NCI-H1930 (cell line): Measurements from ENCODE around the gene RNF39.
"Not testable (repeated sequence)": the region's sequence is repeated elsewhere in the genome, so short reads cannot be mapped to it uniquely, and the experiment has no call there.

Source experiments
- DNase-seq, 2 experiments: peaks; one replicate each; lab custom pipeline; 2025; lab: John Stamatoyannopoulos, UW

The RNF39 gene, protein sequence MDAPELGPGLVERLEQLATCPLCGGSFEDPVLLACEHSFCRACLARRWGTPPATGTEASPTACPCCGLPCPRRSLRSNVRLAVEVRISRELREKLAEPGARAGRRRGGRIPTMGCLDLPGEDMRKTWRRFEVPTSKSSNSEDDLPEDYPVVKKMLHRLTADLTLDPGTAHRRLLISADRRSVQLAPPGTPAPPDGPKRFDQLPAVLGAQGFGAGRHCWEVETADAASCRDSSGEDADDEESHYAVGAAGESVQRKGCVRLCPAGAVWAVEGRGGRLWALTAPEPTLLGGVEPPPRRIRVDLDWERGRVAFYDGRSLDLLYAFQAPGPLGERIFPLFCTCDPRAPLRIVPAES

DNA sequence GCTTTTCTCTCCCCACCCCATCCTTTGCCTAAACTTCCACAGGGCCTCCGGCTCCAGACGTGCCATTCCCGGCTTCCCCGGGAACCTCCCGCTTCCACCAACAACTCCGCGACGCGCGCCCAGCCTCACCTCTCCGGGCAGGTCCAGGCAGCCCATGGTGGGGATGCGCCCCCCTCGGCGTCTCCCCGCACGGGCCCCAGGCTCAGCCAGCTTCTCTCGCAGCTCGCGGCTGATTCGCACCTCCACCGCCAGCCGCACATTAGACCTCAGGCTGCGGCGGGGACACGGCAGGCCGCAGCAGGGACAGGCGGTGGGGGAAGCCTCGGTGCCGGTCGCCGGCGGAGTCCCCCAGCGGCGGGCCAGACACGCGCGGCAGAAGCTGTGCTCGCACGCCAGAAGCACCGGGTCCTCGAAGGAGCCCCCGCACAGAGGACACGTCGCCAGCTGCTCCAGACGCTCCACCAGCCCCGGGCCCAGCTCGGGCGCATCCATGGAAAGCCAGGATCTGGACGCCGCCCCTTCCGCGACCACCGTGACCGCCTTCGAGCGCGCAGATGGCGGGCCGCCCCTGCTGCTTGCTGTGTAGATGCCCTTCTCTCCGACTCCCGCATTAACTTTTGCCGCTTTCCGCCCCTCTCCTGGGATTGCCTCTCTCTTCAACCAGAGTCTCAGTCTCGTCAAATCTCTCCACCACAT is at the start of gene RNF39:
Gene RNF39, minus strand, starts transcription at position 676 of the 696 bp plus-strand sequence. Its CDS starts 184 bp downstream, at position 492.
- no peak for DNase-seq

DNA sequence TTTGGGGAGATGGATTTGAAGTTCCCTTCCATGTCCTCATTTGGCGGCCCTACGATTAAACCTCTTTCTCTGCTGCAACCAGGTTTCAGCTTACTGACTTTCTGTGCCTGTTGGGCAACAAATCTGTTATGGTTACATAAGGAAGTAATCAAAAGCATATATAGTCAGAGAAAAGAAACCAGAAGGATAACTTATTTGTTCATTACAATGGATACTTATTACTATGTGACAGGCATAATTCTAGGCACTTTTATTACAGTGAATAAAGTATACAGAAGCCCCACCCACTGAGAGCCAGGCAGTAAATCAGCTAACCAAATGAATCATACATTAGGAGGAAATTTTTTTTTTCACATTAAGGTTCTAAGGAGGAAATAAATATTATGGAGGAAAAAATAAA is 46.9 kb upstream of the RNF39 start:
- DNase-seq, result no peak

DNA sequence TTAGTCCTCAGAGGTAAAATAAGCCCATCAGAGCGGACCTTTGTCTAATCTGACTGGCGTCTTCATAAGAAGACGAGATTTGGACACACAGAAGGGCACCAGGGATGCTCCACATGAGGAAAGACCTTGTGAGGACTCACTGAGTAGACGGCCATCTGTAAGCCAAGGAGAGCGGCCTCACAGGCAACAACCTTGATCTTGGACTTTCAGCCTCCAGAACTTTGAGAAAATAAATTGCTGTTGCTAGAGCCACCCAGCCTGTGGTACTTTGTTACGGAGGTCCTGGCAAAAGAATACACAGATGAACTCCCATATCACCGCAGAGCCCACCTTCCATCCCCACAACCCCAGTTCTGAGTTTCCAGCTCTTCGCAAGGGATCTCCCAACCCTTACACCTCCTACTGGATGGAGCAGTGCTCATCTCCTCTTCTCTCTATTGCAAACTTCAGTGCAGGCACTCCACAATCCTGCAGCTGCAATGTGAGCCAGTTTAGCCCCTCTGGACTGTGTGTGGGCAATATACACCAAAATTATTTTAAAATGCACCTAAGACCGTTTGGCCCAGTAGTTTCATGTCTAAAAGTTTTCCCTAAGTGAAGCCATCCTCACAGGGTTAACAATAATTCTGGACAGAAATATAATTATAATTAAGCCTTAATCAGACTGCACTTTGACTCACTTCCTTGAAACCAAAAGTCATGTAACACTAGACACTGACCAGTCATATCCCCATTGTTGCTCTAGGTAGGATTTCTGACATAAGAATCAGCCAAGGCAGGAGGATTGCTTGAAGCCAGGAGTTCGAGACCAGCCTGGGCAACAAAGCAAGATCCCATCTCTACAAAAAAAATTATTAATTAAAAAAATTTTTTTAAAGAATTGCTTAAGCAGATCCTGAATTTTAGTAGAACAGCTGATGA is 46.1 kb upstream of the RNF39 start:
- no peak for DNase-seq

DNA sequence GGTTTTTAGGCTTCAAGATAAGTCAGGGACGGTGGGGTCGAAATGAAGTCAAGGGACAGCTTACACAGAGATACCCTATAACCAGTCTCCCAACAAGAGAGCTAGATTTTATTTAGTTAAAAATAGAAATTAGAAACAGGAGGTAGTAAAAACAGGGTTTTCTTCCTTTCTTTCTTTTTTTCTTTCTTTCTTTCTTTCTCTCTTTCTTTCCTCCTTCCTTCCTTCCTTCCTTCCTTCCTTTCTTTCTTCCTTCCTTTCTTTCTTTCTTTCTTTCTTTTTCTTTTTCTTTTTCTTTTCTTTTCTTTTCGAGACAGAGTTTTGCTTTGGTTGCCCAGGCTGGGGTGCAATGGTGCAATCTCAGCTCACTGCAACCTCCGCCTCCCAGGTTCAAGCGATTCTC is 43.1 kb upstream of the RNF39 start:
- not testable (repeated sequence) for DNase-seq

DNA sequence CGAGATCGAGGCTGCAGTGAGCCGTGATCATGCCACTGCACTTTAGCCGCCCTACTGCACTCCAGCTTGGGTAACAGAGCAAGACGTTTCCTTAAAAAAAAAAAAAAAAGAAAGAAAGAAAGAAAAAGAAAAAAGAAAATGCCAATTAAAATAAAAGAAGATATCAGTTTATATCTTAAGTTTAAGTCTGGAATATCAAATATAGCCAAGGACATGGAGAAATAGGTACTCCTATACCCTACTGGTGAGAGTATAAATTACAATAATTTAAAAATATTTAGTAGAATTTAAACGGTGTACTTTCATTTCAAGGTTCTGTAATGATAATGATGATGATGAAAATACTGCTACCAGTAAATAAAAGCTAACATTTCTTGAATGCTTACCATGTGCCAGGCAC is 41.2 kb upstream of the RNF39 start:
- no peak for DNase-seq

DNA sequence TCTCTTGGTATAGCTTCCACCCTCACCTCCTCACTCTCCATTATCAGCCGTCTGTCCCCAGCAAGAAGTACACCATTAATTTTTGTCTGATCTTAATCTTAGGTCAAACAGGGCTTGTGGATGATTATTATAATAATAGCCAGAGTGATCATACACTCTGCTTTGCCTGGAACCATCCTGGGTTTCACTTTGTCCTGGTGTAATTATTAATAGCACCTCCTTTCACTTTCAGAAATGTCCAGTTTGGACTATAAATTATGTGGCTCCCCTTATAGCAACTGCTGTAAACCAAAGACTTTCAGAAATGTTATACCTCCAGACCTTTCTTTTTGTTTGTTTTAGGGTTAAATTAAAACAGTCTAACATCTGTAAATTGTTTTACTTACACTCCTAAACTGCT is 38.3 kb upstream of the RNF39 start:
- no peak for DNase-seq

DNA sequence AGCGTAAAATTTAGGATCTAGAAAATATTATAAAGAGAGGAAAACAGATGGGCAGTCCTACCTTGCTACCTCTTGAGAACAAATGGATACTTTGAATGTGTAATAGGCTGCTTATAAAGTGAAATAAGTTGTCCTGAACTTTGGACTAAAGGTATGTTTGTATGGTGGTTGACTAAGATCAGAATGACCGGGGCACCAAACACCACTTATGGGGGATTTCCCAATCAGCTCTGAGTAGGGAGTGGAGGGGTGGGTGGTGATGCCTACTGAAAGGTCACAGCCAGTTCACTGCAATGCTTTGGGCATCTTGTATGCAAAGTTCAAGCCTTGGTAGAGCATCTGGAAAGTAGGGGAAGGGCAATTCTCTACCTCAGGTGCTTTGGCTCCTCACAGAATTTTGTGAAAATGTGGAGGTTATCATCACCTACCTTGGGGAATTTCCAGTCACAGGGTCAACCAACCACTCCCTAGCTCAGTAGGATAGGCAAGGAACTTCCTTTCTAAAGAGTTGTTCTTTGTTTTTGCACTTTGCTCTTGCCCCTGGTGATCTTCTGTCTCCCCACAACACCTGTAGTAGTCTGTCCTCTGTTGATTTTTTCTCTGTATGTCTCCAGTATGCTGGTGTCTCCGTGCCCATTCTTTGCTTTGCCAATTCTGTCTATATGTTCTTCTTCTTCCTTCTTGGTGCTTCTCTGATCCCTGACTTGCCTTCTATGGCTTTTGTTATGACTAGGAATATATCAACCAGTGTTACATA is 37.6 kb upstream of the RNF39 start, which contains the start of gene TRIM31:
Gene TRIM31, minus strand, starts transcription at position 88 of the 757 bp plus-strand sequence. CDS start 285 bp downstream, outside the sequence.
- DNase-seq, result no peak

DNA sequence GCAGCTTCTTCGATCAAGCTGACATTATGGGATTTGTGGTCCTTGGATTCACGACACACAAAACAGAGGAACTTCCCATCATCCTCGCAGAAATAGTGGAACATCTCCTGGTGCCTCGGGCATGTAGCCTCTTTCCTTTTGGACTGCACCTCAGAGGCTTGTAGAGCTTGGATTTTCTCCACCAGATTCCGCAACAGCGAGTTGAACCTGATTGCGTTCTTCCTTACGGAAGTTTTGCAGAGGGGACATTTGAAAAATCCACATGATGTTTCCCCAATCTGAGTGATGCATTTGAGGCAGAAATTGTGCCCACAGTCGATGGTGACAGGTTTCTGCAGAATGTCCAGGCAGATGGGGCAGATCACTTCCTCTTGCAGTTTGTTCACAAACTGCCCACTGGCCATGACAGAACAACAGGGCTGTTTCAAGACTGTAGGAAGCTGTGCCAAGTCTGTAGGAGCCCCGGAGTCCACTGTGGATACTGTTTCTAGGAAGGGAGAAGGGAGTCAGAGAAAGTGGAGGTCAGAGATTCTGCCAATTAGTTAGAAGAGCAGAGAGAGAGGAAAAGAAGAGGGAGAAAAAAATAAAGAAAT is 36.9 kb upstream of the RNF39 start:
- no peak for DNase-seq

DNA sequence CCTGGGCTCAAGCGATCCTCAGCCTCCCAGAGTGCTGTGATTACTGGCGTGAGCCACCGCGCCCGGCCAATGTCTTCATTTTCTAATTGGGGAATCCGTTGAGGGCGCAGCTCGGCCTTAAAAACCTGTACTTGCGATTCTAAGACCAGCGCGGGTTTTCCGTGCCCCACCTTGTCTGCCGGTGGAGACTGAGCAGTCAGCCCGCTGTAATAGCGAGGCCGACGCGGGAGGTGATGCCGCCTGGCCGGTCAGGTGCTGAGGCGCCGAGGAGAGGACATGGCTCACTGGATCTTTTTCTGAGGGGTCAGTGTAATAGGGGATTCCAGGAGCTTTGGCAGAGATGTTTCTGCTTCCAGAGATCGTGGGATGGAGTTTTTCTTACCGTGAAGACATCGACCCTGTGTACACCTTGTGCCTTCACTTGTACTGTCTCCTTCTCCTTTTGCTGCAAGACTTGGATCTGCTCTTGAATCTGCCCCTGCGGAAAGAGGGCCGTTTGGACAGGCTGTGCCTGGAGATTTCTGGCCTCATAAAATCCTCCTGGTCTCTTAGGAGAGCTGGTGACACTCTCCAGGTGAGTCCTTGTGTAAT is 35.8 kb upstream of the RNF39 start:
- DNase-seq, result no peak

DNA sequence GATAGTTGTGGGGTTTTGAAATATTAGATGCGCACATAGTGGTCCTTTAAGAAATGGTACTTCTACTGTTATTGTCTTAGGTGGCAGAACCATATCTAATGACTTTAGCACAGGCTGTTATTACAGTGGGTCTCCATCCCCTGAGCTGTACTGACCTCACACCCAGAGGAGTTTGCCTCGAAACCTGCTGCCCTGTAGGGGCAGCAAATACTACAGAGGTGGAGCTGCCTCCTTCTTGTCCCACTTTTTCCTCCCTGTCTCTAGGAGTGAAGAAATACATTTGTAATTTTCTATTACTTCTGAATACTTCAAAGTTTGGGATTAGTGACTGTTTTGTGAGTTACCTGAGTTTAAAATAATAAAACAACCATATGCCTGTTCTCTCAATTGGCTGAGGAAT is 29.1 kb upstream of the RNF39 start:
- no peak for DNase-seq

DNA sequence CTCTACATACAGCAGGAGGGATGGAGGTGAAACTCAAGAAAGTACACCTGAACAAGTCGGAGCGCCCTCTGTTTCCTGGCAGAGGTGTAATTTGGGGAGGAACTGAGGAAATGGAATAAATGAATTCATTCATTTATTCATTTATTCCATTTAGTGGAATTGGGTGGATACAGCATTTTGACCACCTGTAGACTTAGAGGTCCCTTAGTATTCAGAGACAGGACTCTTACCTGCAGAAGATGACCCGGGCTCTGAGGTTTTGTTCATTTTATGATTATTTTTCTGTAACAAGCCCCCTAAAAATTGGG is 28.3 kb upstream of the RNF39 start:
- no peak for DNase-seq

DNA sequence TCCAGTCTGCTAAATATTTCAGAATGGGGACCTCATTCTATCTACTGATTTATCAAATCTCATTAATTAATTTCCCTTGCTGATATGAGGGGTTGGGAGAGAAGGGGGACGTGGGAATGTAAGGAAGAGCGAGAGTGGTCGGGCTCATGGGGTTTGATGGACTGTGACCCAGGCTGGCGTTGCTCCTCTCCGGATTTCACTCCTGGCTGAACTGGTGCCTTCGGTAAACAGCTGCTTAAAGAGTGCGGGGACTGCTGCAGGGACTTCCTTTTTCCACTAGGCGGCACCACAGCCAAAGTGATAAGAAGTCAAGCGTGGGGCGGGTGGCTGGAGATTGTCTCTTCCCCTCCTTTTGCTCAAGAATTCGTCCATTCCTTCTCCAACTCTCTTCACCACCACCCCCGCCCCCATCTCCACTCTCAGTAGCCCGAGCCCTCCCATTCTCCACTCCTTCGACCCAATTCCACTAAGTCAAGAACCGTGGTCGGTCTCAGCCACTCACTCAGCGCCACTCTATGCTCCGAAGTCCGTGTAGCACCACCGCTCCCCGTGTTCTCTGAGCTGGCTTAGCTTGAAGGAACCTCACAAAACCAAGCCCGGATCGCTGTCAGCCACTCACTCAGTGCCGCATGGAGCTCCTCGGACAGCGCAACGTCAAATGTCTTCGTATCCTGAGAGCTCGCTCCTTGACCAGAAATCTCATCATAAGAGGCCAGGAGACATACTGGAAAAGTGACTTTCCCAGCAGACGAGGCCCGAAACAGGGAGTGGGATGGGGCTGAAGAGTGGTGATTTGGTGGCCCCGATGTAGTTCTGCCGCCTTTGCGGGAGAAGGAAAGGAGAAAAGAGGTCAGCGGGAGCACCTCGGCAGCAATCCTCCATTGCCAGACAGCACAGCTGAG is 27.7 kb upstream of the RNF39 start:
- DNase-seq, result peak; percentile 66 to 82

DNA sequence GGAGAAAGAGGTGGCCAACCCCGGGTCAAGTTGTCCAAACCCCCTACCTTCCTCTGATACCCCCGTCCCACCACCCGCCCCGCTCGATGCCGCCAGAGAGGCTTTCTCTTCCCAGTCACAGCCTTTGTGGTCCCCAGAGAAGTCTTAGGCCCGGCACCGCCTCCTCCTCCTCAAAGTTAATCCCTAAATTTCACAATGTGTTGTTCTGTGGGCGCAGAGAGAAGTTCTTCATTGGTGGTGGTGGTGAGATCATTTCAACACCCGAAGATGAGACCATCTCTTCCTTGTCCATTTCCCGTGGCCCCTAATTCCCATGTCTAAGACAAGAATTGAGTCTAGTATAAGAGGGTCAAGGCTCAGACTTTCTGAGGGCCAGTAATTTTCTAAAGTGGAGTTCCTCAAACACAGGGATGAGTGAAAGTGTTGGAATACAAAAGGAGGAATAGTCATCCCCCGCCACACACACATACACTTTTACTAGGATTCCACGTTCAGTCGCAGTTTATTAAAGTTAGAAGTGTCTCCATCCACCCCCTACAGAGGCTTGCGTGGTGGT is 26.9 kb upstream of the RNF39 start:
- no peak for DNase-seq

DNA sequence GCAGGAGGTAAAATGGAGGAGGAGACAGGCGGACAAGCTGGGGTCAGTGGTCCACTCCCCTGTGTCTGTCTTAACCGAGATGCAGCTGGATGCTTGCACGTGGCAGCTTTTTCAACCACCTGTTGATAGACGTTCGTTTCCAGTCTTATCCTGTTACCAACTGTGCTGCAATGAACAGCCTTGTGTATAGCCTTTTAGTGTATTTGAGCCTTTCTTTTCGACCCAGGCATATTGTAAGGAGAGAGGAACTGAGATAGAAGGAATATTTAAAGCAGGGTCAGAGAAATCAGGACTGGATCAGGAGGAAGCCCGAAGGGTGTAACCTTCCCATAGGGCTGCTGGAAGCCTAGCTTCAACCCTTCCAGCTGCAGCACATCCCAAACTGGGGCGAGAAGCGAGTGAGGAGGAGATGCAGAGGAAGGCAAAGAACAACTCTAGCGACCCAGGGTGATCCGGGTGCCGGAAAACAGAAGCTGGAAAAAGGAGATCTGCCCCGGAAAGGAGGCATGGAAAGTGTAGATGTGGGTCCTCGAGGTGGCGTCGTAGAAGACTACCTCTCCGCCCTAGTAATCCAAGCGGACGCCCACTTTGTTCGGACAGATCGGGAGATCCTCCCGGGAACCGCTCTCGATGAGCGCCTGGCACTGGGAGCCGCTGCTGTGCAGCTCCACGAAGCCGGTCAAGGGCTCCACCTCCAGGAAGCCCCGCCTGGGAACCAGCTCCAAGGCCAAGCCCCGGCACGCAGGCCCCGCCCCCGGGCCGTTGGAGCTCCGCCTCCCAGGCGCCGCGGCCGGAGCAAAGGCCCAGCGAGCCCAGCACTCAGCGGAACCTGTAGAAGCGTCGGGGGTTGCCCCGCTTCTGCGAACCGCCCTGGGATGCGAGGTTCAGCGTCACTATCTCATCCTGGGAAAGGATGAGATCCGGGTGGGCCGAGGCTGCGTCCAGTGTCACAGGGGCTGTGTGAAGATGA is 26.2 kb upstream of the RNF39 start:
- DNase-seq, result peak; percentile 61 to 82

DNA sequence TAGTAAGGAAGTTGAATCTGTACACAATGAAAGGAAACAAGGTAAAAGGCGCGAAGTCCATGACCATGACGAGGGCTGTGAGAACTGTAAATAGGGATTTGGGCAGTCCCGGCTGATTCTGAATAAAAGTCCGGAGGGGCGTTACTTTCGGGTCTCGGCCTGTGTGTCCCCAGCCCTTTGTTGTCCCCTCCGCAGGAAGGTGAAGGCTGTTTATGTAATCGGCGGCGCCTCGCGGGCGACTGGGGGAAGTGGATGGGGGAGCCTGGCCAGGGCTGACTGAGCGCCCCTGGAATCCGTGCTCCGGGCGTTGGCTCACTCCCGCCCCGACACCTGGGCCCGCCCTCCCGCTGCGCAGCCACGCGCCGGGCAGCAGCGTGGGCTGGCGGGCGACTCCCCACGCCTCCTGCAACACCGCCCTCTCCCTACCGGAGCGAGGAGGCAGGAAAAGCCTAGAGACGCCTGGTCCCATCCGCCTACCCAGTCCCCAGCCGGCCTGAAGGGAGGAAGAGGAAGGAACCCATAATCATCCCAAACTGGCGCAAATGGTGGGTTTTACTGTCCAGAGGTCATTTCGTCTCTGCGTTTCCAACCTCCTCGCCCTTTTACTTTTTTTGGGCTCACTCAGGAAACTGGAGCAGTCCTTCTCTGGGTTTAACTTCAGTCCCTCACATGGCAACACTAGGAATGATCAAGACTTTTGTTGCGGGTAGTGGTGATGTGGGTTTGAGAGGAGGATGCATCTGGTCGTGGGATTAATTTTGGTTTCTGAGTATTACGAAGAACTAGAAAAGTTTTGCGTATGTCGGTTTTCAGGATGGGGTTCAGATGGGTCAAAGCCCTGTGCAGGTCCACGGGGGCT is 25.2 kb upstream of the RNF39 start:
- peak in 1 of 2 experiments; percentile 15 for DNase-seq

DNA sequence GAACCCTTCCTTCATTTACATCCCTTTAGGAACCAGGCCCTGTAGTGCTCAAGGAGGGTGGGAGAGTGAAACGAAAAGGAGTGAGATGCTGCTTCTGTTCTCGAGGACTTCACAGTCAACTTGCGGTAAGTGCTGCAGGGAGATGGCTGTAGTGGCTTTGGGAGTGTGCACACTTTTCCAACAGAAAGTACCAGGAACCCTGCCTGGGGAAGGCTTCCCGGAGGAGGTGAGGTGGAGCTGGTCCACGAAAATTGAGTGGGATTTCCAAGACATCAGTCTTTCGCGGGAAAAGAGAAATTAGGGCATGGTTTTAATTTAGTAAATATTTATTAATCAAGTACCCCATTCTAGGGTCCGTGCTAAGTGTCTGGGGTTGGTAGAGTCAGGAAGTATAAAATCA is 24.6 kb upstream of the RNF39 start:
- no peak for DNase-seq
